A549 (cell line): ENCODE results near the gene SLC5A3. TPM values are rescaled to one million over a fixed set of nuclear protein-coding genes. Genes with fewer than 3 reads are reported as not detected.

ENCODE experiments used
- ATAC-seq, 2 experiments: fragments of 200-7000 bp in 1 of 2; fragments of >200 bp in 1 of 2; cut with Nextera tagmentation in 1 of 2; cut with Tn5 transposase in 1 of 2; 3 replicates each; pipeline versions ENCODE4 v1.8.0 to v1.9.1; 2018 to 2020; ENCODE audit warnings: mild to moderate bottlenecking in 1 of 2, moderate library complexity in 1 of 2
- CTCF ChIA-PET: fragments of 300-600 bp; sonication (Branson Sonifier 250); formaldehyde crosslinking; extraction: SDS; loops from one replicate; lab custom pipeline; 2021; ENCODE audit warnings: antibody characterized with exemption, inconsistent platforms; lab: Yijun Ruan, JAX
- POLR2A ChIA-PET: fragments of 350-600 bp; formaldehyde crosslinking; extraction: SDS; loops from one replicate; lab custom pipeline; 2021; ENCODE audit warnings: antibody characterized with exemption, inconsistent platforms; lab: Yijun Ruan, JAX
- DNase-seq, 2 experiments: peaks; one replicate each; pipeline versions ENCODE4 v3.0.0 to v3.0.0-alpha.2; 2011 to 2016; ENCODE audit warnings: low read depth in 1 of 2, low spot score in 1 of 2
- FAIRE-seq: peaks from 2 replicates; lab custom pipeline; 2011; peaks lifted over from hg19 to GRCh38; lab: Jason Lieb, UNC
- H3K27ac ChIP-seq, 2 experiments: fragments of >200 bp; sonication (Bioruptor Twin); formaldehyde crosslinking; 3 replicates each; pipeline ENCODE4 v1.5.1; 2016 to 2017
- H3K4me1 ChIP-seq: fragments of >200 bp; sonication (Bioruptor Twin); formaldehyde crosslinking; 3 replicates; pipeline ENCODE4 v1.6.1; 2016
- H3K4me2 ChIP-seq: fragments of >200 bp; sonication (Bioruptor Twin); formaldehyde crosslinking; 3 replicates; pipeline ENCODE4 v1.6.1; 2016
- H3K4me3 ChIP-seq: fragments of >200 bp; sonication (Bioruptor Twin); formaldehyde crosslinking; 3 replicates; pipeline ENCODE4 v1.5.1; 2016
- H3K9me3 ChIP-seq: fragments of >200 bp; sonication (Bioruptor Twin); formaldehyde crosslinking; 3 replicates; pipeline ENCODE4 v1.6.1; 2016
- BCL3 ChIP-seq: fragments of >200 bp; sonication (Bioruptor Twin); formaldehyde crosslinking; IDR thresholded peaks from 3 replicates; pipeline ENCODE4 v1.6.1; 2016
- CBX8 ChIP-seq: fragments of 200-600 bp; sonication (generic); IDR thresholded peaks from 2 replicates; pipeline ENCODE4 v1.6.1; 2016
- EHMT2 ChIP-seq: fragments of 200-600 bp; sonication (generic); IDR thresholded peaks from 2 replicates; pipeline ENCODE4 v1.6.1; 2016; ENCODE audit warnings: antibody characterized with exemption, low read depth, mild to moderate bottlenecking, moderate library complexity
- EP300 ChIP-seq, 2 experiments: fragments of >200 bp; sonication (Bioruptor Twin); formaldehyde crosslinking; IDR thresholded peaks; 2 replicates in 1 of 2; 3 replicates in 1 of 2; pipeline ENCODE4 v1.6.1; 2016 to 2017
- FOSB ChIP-seq: fragments of 250-450 bp; sonication (Bioruptor Pico); IDR thresholded peaks from 2 replicates; pipeline ENCODE4 v1.5.0; 2020; ENCODE audit warnings: mild to moderate bottlenecking, moderate library complexity
- FOSL2 ChIP-seq, 2 experiments: fragments of 450-650 bp in 1 of 2; fragments of >200 bp in 1 of 2; sonication (Bioruptor Twin) in 1 of 2; formaldehyde crosslinking; IDR thresholded peaks; 2 replicates each; pipeline versions ENCODE4 v1.5.0 to v1.6.1; 2016 to 2020; ENCODE audit warnings: mild to moderate bottlenecking in 1 of 2, moderate library complexity in 1 of 2
- HDAC2 ChIP-seq: fragments of 200-600 bp; sonication (generic); IDR thresholded peaks from 2 replicates; pipeline ENCODE4 v1.6.1; 2016
- HEYL ChIP-seq: fragments of 250-450 bp; sonication (Bioruptor Pico); IDR thresholded peaks from 2 replicates; pipeline ENCODE4 v1.8.0; 2021; ENCODE audit warnings: mild to moderate bottlenecking, moderate library complexity
- HMGXB4 ChIP-seq: fragments of 250-450 bp; sonication (Bioruptor Pico); IDR thresholded peaks from 2 replicates; pipeline ENCODE4 v1.5.0; 2021; ENCODE audit warnings: mild to moderate bottlenecking, moderate library complexity, borderline replicate concordance
- HOXA7 ChIP-seq: fragments of 250-450 bp; sonication (Bioruptor Pico); IDR thresholded peaks from 2 replicates; pipeline ENCODE4 v1.5.0; 2020; ENCODE audit warnings: mild to moderate bottlenecking, moderate library complexity
- JUN ChIP-seq, 2 experiments: fragments of >200 bp; sonication (Bioruptor Twin); formaldehyde crosslinking; IDR thresholded peaks; 2 replicates in 1 of 2; 3 replicates in 1 of 2; pipeline ENCODE4 v1.6.1; 2016 to 2017
- KDM5A ChIP-seq: fragments of 200-600 bp; sonication (generic); IDR thresholded peaks from 2 replicates; pipeline ENCODE4 v1.6.1; 2016; ENCODE audit warnings: antibody characterized with exemption, mild to moderate bottlenecking
- MAZ ChIP-seq: fragments of 150-350 bp; IDR thresholded peaks from 2 replicates; pipeline ENCODE4 v1.6.1; 2014; ENCODE audit warnings: antibody characterized with exemption, low read depth, low read length, borderline replicate concordance
- NPAS2 ChIP-seq: fragments of 250-450 bp; sonication (Bioruptor Pico); IDR thresholded peaks from 2 replicates; pipeline ENCODE4 v1.8.0; 2022; ENCODE audit warnings: mild to moderate bottlenecking, moderate library complexity, borderline replicate concordance
- REST ChIP-seq: fragments of 200-600 bp; sonication (generic); IDR thresholded peaks from 2 replicates; pipeline ENCODE4 v1.6.1; 2016; ENCODE audit warnings: antibody characterized with exemption, mild to moderate bottlenecking, moderate library complexity
- RNF2 ChIP-seq: fragments of 200-600 bp; sonication (generic); IDR thresholded peaks from 2 replicates; pipeline ENCODE4 v1.6.1; 2016; ENCODE audit warnings: low read depth, mild to moderate bottlenecking, antibody characterized with exemption, moderate library complexity, borderline replicate concordance
- USF2 ChIP-seq: fragments of 450-650 bp; IDR thresholded peaks from 2 replicates; pipeline ENCODE4 v1.6.1; 2014; ENCODE audit warnings: antibody characterized with exemption
- ZC3H11A ChIP-seq: fragments of 450-650 bp; IDR thresholded peaks from 2 replicates; pipeline ENCODE4 v1.6.1; 2014; ENCODE audit warnings: antibody characterized with exemption, mild to moderate bottlenecking
- ZNF302 ChIP-seq: fragments of 250-450 bp; sonication (Bioruptor Pico); IDR thresholded peaks from 2 replicates; pipeline ENCODE4 v1.9.0; 2021; ENCODE audit warnings: inconsistent platforms, mild to moderate bottlenecking, moderate library complexity
- WGBS: methylation state at CpG from one replicate; pipeline ENCODE4 v1.1.6; 2017; ENCODE audit errors: missing lambda C conversion rate; 5-methylcytosine and 5-hydroxymethylcytosine counted together
- polyA plus RNA-seq, 4 experiments: library from polyadenylated mRNA; depleted of rRNA in 3 of 4; stranded (reverse); fragments of >200 nt; fragmentation: RNase III in 1 of 4; extraction: RNeasy Plus Mini Kit Qiagen cat#74134 plus additional on column Dnase treatment in 1 of 4; gene quantifications; 2 replicates in 3 of 4; 3 replicates in 1 of 4; pipeline ENCODE4 v1.2.3, GENCODE V29; 2011 to 2017

The SLC5A3 gene
- polyA plus RNA-seq, 2 of the 4 experiments (the other 2 are of a cell fraction), result 7.2 to 7.7 TPM

GRCh38 chr21:34071683-34072082, 1.7 kb upstream of the SLC5A3 start:
- Histone ChIP-seq H3K27ac (no peak overlapping the region), H3K4me2 (no peak overlapping the region), H3K9me3 (no peaks in the 10 kb centered on the region), H3K4me1 (peaks cover 18% of the 10 kb centered on the region), H3K4me3 (no peak overlapping the region)
- FAIRE-seq (no peak), DNase-seq (no peak), ATAC-seq (no peak)
- ChIA-PET POLR2A (no interaction called here), CTCF (interaction anchor here (1.0 kb wide), 1 partner anchor 130 kb away, joined by 3 read pairs; no protein-coding TSS in a partner anchor)
- TF ChIP-seq ZC3H11A, result no peak
- no peak for TF ChIP-seq RNF2
- TF ChIP-seq REST, result no peak
- TF ChIP-seq KDM5A, result no peak
- no peak for TF ChIP-seq HDAC2
- no peak for TF ChIP-seq USF2
- no peak for TF ChIP-seq EHMT2
- TF ChIP-seq HEYL (CRISPR knock-in tag), result no peak
- no peak for TF ChIP-seq NPAS2 (CRISPR knock-in tag)
- no peak for TF ChIP-seq FOSB (CRISPR knock-in tag)
- no peak for TF ChIP-seq JUN (IDR thresholded peaks at IDR 0.05)
- TF ChIP-seq ZNF302 (CRISPR knock-in tag), result no peak
- TF ChIP-seq HMGXB4 (CRISPR knock-in tag), result no peak
- TF ChIP-seq FOSL2 (IDR thresholded peaks at IDR 0.05), result no peak
- no peak for TF ChIP-seq FOSL2 (CRISPR knock-in tag; IDR thresholded peaks at IDR 0.05)
- TF ChIP-seq EP300 (IDR thresholded peaks at IDR 0.05), result no peak
- TF ChIP-seq CBX8, result no peak
- TF ChIP-seq MAZ, result no peak
- no peak for TF ChIP-seq BCL3
- no peak for TF ChIP-seq HOXA7 (CRISPR knock-in tag)
- 94% methylated on average over 9 of the region's 9 CpGs for WGBS
